HT-29 (cell line): ENCODE measurements around the gene CD93. TPM values are rescaled to one million over a fixed set of nuclear protein-coding genes. Genes with fewer than 3 reads are reported as not detected.
A peak's percentile ranks its signal among the peaks of the same experiment; 100 is the strongest.

Experiments
- DNase-seq: peaks from one replicate; pipeline ENCODE4 v3.0.0-alpha.2; 2015; ENCODE audit warnings: low spot score
- total RNA-seq: library from RNA; depleted of rRNA; stranded (reverse); fragments of >200 nt; shearing (Covaris generic); gene quantifications from 2 replicates; pipeline ENCODE4 v1.2.3, GENCODE V29; 2014

The CD93 gene
- total RNA-seq, 1 experiment from 2014 or later = not detected

DNA sequence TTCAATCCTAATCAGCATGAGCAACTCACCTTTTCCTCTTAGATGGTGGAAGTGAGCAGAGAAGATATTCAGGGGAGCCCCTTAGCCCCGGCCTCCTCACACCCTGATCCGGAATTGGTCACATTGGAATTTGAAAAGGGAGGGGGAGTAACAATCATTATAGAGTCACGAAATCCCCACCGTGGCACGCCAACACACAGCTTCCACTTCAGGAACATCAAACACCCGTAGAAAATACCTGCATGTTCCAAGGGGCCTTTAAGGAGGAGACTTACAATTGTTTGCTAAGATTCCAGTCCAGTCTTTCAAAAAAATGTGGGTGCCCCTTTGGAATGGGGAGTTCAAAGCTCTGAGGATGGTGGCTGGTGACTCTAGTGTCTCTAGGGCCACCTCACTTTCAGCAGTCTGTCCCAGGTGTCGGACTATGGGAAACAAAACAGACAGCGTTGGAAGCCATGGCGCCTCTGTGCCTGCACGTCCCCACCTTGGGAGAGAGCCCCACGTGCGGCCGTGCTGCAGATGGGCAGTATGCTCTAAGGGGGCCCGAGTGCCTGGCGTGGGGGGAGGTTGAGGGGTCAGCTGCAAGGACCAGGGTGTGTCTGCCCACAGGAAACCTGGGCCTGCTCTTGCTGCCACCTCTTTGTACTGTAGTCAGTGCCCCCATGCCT lies 2.4 kb downstream of the CD93 start:
- DNase-seq = no peak

DNA sequence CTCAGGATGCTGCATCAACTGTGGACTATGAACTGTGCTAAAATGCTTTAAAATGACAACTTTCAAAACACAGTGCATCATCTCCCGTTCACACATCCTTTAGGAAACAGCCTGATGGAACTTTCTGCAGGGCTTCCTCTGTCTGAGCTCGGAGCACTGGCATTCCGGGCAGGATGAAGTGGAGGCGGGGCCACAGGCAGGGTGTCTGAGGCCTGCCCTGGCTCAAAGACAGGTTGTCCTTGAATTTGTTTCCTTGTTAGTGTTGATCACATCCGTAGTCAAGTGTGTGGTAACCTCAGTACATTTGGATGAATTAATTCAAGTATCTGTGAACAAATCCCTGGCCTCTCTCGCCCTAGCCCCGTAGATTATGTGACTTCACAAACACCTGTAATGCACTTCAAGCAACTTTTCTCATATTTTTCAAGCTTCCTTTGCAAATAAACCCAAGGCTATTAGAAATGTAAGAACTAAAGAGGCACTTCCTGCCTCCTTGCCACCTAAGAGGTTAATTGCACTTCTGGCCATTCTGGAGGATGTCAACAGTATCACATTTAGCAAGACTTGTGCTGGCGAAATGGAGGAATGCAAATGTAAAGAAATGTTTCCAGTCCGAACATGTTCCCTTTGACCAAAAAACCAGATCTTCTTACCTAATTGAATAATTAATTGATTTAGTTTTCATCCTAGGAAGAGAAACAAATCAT lies 3.1 kb downstream of the CD93 start:
- peak; percentile 9 for DNase-seq

DNA sequence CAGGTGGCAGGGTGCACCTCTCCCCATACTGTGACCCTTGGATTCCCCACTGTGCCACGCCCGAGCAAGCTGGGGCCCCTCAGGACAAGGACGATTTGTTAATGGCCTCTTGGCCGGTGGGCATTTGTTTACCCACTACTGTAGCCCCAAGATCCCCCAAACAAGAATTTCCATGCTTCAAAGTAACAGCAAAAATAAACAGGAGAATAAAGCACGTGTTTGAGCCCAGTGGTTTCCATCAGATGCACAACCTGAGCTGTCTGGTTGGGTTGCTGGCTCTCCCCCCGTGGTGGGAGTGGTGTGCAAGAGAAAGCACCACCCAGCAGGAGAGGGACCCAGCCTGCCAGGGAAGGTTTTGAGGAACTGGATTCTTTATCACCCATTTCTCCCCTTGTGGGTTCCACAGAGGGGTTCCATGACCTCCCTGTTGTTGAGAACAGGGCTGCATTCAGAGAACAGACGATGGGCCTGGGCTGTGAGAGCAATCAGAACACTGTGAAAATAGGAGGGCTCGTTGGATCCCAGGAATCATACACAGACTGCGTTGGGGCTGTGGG lies 4.8 kb downstream of the CD93 start:
- no peak for DNase-seq

DNA sequence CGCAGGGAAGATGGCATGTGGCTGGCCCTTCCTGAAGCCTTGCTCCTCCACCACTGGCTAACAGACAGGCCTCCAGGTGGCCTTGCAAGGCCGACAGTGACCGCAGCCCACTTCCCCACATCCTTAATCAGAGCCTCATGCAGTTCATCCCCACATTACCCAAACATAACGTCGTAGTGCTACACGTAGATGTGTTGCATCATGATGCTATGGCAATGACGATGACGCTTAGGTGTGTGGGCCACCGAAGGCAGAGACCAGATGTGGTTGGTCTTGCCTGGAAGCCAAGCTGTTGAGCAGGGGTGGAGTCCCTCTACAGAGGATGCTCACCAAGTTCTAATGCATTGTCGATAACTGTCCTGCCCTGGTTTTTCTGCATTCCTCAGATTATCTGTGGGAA lies 5.6 kb downstream of the CD93 start:
- DNase-seq = no peak

DNA sequence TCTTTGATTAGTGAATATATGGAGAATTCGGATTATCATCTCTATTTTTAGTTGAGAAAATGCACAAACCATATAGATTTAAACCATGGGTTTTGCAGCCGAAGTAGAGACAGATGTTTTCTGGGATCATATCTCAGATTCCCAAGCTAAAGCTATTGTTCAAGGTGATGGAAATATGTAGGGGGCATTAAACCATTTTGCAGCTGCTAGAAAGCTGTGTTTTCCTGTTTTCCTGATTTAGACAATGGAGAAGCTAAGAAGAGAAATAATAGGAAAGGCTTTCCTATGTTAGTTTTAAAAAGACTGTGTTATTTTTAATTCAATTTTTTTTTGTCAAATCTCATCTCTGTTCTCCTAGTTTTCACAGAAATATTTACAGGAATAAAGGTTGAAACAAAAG lies 6.2 kb downstream of the CD93 start:
- DNase-seq = no peak

DNA sequence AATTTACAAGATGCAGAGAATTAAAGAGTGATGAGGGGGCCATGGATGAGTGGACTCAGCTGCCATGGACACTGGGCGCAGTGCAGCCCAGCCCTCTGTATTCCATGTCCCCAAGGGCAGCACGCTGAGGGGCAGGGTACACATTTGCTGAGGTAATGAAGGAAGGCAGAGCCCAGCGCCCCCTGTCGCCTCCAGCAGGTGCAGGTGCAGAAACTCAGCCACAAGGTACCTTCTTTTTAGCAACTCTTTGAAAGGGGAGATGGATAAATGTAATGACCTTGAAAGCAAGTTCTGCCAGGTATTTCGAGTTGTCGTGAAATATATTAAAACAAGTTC lies 7.1 kb downstream of the CD93 start:
- peak; percentile 16 for DNase-seq

DNA sequence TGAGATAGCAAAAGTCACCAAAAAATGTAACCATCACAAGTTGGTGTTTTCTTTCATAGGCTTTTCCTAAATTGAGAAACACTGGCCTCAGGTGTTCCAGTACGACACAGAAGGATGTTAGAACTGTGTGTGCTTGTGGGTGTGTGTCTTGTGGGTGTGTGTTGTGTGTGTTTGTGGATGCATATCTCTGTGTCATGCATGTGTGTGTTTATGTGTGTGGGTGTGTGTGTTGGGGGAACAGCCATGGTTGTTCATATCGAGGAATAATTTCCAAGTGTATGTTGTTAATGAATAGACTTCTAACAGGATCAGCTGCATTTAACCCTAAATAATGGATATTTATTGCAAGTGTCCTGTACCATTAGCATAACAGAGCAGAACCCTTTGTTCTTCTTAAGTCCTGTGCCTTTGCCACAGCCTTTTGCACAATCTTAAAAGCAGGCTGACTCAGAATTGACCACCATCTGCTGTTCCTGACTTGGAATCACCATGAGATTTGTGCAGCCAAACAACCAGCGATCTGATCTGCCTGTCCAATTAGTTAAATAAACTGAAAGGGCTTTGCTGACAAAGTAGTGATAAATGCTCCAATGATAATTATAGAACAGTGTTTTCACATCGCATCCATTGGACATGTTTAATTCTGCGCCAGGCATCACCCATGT lies 7.6 kb downstream of the CD93 start:
- no peak for DNase-seq

DNA sequence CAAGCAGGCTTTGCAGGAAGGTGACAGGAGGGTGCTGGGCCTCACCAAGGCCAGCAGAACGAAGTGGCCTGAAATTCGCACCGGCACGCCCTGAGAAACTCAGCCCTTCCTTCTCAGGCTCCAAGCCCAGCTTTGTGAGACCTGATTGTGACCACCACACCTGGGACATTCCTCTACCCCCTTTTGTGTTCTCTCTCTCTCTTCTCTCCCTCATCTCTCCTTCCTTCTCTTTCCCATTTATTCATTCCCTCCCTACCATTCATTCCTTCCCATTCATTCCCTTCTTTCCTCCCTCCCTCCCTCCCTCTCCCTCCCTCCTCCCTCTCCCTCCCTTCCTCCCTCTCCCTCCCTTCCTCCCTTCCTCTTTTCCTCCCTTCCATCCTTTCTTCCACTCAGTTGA lies 8.8 kb downstream of the CD93 start:
- no peak for DNase-seq

DNA sequence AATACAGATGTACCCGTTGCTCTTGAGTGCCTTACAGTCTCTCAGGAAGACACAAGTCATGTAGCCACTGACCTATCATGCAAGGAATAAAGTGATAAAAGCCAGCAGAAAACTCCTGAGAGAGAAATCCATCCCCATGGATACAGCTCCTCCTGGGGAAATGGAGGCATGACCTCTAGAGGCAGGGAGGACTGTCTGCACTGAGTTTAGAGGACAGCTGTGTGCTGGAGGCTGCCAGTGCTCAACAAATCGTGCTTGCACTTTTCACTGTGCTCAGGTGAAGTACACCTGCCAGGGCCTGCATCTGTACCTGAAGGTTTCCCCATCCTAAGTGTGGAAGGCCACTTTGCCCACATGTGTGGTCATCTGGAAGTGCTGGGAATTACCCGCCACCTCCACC lies 12.1 kb downstream of the CD93 start:
- no peak for DNase-seq

DNA sequence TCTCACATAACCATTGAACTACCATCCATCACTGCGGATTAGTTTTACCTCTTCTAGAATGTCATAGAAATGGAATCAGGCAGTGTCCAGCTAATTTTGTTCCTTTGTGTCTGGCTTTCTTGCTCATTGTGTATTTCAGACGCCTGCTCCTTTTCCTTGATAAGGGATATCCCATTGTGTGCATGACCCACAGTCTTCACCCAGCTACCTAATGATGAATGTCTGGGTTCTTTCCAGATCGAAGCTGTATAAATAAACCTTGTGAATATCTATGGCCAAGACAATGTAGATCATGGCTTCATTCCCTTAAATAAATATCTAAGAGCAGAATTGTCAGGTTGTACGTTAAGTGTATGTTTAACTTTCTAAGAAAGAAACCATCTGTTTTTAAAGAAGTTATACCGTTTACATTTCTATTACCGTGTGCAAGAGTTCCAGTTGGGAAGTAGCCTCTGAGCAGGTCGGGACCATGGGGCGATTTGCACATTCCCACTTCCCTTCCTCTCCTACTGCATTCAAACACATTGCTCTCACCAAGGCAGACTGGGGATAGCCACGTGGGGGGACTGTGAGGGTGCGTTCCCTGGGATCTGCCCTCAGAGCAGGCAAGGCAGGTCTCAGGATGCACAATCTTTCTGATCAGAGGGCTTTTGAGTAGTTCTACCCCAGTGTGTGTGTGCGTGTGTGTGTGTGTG lies 13.1 kb downstream of the CD93 start:
- no peak for DNase-seq

DNA sequence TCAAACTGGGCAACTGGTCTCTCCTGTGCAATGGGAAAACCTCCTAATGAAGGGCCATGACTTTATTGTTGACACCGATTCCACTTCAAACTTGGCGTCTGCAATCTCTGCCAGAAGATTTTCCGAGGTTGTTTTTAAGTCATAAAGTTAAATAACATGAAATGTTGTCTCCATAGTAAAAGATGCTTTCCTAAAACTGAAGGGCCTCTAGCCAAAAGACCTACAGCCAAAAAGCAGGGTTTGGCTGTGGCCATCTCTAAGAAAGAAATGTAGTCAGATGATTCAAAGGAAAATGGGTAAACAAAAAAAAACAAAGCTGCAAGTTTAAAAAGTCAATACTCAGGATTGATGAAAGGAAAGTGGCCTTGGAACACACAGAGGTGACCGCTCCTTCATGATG lies 14.1 kb downstream of the CD93 start:
- DNase-seq = no peak

DNA sequence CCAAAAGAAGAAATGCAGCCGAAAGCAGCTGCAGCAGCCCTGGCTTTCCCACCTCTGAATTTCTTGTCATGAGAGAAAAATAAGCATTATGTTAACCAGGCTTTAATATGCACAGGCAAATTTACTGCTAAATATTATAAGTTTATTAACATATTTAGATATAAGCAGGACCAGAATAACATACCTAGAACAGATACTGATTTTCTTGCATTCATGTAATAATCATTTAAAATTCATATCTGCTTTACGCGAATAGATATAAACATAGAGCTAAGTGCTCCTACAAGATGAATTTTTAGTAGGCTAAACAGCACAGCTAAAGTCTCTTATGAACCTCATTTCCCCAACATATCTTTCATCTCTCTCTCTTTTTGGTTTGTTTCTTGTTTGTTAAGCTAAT lies 14.7 kb downstream of the CD93 start:
- no peak for DNase-seq

DNA sequence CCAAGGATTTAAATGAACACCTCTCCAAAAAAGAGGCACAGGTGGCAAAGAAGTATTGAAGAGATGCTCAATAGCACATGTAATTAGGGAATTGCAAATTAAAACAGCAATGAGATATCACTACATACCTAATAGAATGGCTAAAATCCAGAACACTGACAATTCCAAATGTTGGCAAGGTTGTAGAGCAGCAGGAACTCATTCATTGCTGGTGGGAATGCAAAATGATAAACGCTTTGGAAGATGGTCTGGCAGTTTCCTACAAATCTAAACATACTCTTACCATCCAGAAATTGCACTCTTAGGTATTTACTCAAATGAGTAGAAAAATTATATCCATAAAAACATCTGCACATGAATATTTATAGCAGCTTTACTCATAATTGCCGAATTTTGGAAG lies 17.0 kb downstream of the CD93 start:
- DNase-seq = no peak

DNA sequence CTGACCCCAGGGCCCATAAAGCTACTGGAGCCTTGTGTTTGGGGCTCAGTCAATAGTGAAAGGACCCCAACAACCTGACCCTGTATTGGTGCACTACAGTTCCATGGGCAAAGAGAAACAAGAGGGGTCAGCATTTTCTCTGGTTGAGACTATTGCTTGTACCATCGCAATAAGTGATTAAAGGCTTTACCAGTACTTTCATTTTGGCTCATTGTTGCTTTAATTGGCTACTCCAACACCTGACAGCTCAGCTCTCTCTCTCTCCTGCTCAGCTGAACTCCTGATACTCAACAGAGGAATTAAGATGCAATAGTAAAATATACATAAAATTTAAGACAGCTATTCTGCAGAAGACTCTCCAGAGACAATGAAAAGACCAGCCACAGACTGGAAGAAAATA lies 17.8 kb downstream of the CD93 start:
- no peak for DNase-seq

DNA sequence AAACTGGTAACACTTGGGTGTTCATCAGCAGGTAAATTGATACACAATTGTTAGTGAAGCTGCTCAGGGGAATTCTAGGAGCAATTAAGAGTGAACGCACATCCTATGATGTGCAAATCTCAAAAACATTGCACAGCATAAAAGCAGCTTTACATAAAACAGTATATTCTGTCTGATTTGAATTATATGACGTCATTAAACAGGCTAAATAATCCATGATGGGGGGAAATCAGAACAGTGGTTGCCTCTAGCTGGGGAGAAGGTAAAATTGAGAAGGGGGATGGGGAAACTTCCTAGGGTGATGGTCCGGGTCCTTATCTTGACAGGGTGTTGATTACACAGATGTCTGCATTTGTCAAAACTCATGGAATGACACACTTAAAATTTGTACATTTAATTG lies 19.4 kb downstream of the CD93 start:
- no peak for DNase-seq

DNA sequence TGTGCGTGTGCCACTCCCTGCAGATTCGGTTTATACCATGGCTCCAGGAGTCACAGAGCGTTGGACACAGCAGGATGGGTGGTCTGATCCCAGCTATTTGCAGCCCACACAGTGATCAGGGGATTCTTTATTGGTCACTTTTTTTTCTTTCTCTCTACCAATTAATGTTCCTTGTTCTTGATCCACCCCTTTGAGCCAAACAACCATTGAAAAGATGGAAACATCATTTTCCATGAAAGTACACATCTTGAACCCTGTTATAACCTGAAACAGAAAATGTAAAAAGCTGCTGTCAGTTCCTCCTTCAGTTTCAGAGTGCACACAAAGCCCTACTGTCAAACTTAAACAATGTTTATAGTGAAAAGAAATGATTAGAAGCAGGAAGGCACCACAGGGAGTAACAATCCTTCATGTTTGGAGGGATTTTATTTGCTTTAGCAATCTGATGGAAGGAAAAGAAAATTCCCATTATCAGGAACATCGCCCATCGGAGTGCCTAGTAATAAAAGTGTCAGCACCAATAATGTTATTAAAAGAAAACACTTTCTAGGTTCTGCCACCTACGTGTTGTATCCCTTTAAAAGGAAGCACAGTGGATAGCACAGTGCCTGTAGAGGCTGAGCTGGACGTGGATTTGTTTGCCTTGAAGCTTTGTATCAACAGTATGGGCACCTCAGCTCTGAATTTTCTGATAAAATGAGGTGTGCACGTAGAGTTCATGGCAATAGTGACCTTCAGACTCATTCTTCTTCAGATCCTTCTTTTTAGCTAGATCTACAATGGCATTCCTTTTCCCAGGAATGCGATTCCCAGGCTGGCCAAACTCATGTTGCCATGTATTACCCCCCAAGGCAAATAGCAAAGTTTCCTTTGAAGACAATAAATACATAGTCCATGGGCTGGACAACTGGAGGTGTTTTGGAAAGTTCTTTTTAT lies 20.6 kb downstream of the CD93 start:
- no peak for DNase-seq

DNA sequence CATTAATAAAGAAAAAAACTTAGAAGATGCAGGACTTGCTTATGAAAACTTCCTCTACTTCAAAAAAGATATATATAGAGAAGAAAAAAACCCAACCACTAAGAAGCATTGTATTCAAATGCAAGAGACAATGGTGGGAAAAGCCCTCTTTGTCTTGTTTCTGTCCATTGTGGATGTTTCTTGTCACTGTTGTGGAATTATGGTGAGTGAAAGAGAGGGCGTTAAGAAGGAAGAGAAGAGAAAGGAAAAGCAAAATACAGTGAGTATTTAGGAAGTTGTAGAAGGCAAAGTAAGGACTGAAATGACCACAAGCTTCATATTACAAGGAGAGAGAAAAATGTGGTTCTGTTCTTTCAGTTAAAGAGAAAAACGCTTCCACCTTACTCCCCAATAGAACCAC lies 22.5 kb downstream of the CD93 start:
- no peak for DNase-seq

DNA sequence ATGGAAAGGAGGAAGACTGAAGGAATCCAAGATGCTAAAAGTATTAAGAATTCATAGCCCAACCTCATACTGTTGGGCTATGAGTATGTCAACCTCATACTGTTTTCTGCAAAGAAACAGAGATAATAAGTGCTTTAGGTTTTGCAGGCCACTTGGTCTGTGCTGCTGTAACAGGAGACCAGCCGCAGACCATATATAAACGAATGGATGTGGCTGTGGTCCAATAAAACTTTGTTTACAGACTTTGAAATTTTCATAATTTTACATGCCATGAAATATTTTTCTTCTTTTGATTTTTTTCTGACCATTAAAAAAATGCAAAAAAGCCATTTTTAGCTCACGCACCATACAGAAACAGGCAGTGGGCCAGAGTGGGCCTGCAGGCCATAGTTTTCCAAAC lies 23.0 kb downstream of the CD93 start:
- DNase-seq = no peak

DNA sequence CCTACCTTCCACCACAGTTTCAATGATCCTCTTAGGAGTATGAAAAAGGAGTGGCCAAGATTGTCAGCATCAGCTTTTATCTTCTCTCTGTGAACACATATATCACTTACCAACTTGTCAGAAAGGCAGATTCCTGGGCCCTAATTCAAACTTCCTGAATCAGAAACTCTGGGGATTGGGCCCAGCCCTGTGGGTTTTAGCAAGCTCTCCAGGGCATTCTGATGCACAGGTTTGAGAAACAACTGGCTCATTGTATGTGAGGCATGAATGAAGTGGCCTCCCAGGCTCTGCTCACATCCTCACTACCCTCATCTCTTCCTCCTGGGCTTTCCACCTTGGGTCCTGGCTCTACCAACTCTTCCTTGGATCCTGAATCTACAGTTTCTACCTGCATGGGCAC lies 23.5 kb downstream of the CD93 start:
- DNase-seq = no peak

DNA sequence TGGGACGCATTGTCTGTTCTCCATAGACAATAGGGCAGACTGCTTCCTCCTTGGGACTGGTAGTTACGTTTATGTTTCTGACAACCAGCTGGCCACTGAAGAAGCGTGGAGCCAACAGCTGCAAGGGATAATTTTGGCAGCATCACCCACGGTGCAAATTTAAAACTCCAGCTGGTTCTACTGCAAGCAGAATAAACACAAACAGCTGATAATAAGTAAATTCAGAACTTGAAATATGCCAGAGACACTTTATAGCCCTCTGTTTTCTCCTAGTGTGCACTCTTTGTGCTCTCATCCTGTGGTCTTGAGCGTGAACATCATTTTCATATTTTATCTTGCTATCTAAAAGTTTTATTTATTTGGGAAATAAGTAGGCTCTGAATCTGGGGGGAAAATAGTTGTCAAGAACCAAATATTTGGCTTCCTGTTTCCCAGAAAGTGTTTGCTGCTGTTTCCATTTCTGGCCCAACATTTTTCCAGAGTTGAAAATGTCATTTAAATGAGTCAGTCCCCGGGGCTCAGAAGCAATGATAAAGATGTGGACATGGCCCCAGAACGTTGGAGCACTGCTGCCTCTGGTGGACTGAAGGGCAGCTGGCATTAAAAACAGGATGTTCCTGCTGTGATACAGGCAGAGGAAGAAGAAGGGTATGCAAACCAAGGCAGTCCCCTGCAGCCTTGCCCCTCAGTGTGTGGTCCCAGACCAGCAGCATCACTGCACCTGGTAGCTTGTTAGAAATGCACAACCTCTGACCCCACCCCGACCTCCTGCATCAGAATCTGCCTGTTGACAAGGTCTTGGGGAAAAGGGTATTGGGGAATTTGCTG lies 24.2 kb downstream of the CD93 start:
- DNase-seq = peak; percentile 28
